Measurements from ENCODE around the gene PHAF1.
A peak's percentile ranks its signal among the peaks of the same experiment; 100 is the strongest.

PHAF1 gene

DNA sequence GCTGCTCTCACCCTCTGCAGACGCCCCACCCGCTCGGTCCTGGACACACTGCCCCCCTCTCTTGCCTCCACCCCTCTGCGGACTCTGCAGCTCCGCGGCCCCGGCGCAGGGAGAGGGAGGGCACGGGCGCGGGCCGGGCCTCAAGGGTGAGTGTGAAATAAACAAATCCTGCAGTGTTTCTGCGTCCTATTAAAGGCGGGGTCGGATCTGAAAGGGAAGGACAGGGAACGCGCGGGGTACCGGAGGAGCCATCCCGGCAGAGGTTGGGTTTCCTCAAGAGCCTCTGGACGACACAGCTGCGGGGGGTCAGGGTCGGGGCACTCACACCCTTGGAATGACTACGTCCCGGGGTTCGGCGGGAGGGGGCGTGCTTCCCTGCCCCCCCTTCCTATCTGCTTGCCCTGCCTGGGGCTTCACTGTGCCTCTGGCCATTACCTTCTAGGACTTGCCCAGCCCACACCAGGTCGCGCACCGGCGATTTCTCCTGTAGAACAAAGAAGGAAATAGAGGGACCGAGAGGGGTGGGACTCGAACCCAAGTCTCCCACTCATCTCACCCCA, 54.3 kb downstream of the PHAF1 start:
- peak overlapping the region; percentile 76 for H3K4me2 ChIP-seq (ENCODE audit: low read length)
- peak overlapping the region; percentile 80 for H2AFZ ChIP-seq
- H3K4me3 ChIP-seq (ENCODE audit: low read depth, low read length): peak overlapping the region; percentile 75
- TF ChIP-seq, protein P1, sequence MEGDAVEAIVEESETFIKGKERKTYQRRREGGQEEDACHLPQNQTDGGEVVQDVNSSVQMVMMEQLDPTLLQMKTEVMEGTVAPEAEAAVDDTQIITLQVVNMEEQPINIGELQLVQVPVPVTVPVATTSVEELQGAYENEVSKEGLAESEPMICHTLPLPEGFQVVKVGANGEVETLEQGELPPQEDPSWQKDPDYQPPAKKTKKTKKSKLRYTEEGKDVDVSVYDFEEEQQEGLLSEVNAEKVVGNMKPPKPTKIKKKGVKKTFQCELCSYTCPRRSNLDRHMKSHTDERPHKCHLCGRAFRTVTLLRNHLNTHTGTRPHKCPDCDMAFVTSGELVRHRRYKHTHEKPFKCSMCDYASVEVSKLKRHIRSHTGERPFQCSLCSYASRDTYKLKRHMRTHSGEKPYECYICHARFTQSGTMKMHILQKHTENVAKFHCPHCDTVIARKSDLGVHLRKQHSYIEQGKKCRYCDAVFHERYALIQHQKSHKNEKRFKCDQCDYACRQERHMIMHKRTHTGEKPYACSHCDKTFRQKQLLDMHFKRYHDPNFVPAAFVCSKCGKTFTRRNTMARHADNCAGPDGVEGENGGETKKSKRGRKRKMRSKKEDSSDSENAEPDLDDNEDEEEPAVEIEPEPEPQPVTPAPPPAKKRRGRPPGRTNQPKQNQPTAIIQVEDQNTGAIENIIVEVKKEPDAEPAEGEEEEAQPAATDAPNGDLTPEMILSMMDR (IDR thresholded peaks at IDR 0.05): no peak
- H3K27me3 ChIP-seq (ENCODE audit: control insufficient read depth, insufficient read depth, low read length): no peaks in the 10 kb centered on the region
- H3K27ac ChIP-seq: peak overlapping the region; percentile 74
- H3K36me3 ChIP-seq (ENCODE audit: control insufficient read depth, insufficient read depth, low read length): no peaks in the 10 kb centered on the region
- H3K9ac ChIP-seq: no peak overlapping the region
- H3K79me2 ChIP-seq: no peaks in the 10 kb centered on the region
- H3K4me1 ChIP-seq: peaks cover 12% of the 10 kb centered on the region
- H3K9me3 ChIP-seq (ENCODE audit: control insufficient read depth, low read length): no peaks in the 10 kb centered on the region

DNA sequence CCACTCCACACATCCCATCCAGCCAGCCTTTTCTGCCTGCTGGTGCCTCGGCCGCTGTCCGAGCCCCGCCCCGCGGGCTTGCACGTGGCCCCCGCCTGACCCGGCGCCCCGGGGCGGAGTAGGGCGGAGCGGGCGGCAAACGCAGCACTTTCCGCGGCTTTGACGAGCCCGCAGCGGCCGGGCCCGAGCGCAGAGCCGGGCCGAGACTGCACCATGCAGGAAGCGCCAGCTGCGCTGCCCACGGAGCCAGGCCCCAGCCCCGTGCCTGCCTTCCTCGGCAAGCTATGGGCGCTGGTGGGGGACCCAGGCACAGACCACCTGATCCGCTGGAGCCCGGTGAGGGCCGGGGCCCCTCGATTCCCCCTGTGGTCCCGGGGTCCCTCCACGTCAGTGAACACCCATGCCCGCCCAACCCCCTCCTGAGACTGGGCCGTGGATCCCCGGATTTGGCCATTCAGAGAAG, 54.9 kb downstream of the PHAF1 start, which contains the start of gene HSF4:
Gene HSF4, plus strand, starts transcription at position 147 of the 463 bp plus-strand sequence. Its CDS starts 67 bp downstream, at position 214.
- TF ChIP-seq, protein P1 (IDR thresholded peaks at IDR 0.05): no peak
- no peak within 1 kb of the TSS for H3K9ac ChIP-seq
- H3K4me3 ChIP-seq (ENCODE audit: low read depth, low read length): peak within 1 kb of the TSS; percentile 75
- H3K27me3 ChIP-seq (ENCODE audit: control insufficient read depth, insufficient read depth, low read length): no peaks in the 10 kb centered on the region
- H3K9me3 ChIP-seq (ENCODE audit: control insufficient read depth, low read length): no peaks in the 10 kb centered on the region
- peak within 1 kb of the TSS; percentile 81 for H3K4me2 ChIP-seq (ENCODE audit: low read length)
- peaks cover 17% of the 10 kb centered on the region for H3K4me1 ChIP-seq
- H2AFZ ChIP-seq: peak within 1 kb of the TSS; percentile 80
- H3K36me3 ChIP-seq (ENCODE audit: control insufficient read depth, insufficient read depth, low read length): no peaks in the 10 kb centered on the region
- no peaks in the 10 kb centered on the region for H3K79me2 ChIP-seq
- H3K27ac ChIP-seq: peak within 1 kb of the TSS; percentile 74

DNA sequence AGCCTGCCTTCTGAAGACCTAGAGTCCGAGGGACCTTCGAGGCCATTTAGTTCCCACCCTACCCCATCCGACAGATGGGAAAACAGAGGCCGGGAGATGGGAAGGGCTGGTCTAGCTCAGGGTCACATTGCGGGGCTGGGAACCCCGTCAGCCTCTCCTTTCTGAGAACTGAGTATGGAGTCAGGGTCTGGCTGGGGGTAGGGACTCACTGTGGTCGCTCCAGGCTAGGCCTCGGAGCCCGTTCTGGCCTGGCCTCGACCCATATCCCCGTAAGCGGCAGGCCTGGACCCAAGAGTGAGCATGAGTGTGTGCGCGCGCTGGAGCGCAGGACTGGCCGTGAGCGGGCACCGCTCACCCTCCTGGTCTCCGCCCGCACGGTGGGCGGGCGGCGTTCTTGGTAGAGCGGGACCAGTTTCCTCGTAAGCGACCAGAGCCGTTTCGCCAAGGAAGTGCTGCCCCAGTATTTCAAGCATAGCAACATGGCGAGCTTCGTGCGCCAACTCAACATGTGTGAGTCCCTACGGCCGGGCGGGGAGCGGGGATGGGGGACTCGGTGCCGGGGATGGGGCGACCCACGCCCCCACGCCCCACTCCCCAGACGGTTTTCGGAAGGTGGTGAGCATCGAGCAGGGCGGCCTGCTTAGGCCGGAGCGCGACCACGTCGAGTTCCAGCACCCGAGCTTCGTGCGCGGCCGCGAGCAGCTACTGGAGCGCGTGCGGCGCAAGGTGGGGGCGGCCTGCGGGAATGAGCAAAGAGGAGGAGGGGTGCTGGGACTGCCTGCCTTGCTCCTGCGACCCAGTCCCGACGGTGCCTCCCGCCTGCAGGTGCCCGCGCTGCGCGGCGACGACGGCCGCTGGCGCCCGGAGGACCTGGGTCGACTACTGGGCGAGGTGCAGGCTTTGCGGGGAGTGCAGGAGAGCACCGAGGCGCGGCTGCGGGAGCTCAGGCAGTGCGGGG, 55.7 kb downstream of the PHAF1 start:
- H3K9ac ChIP-seq: no peak overlapping the region
- H2AFZ ChIP-seq: peak overlapping the region; percentile 73
- peak overlapping the region; percentile 75 for H3K4me3 ChIP-seq (ENCODE audit: low read depth, low read length)
- peak overlapping the region; percentile 52 for H3K27ac ChIP-seq
- H3K9me3 ChIP-seq (ENCODE audit: control insufficient read depth, low read length): no peaks in the 10 kb centered on the region
- no peaks in the 10 kb centered on the region for H3K27me3 ChIP-seq (ENCODE audit: control insufficient read depth, insufficient read depth, low read length)
- peak overlapping the region; percentile 81 for H3K4me2 ChIP-seq (ENCODE audit: low read length)
- H3K79me2 ChIP-seq: no peaks in the 10 kb centered on the region
- peaks cover 20% of the 10 kb centered on the region for H3K4me1 ChIP-seq
- TF ChIP-seq, protein P1 (IDR thresholded peaks at IDR 0.05): no peak
- H3K36me3 ChIP-seq (ENCODE audit: control insufficient read depth, insufficient read depth, low read length): no peaks in the 10 kb centered on the region

DNA sequence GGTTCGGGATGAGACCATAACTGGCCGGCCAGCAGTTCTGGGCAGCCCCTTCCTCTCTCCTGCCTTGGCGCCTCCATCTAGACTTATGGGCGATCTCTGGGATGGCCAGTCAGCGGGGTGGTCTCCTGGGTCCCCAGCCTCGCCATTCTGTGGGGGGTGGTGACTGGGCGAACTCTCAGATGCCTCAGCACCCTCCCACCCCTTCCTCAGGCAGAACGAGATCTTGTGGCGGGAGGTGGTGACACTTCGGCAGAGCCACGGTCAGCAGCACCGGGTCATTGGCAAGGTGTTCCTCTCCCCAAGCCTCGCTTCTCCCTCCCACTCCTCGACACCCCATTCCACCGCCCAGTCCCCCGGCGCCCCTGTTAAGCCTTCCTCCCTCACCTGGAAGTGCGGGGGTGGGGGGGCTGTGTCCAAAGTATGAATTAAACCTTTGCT, 56.4 kb downstream of the PHAF1 start:
- Histone ChIP-seq H3K9ac (no peak overlapping the region), H3K79me2 (no peaks in the 10 kb centered on the region), H3K27me3 (ENCODE audit: control insufficient read depth, insufficient read depth, low read length) (no peaks in the 10 kb centered on the region), H3K4me1 (peaks cover 24% of the 10 kb centered on the region), H3K27ac (no peak overlapping the region), H3K4me3 (ENCODE audit: low read depth, low read length) (no peak overlapping the region), H3K36me3 (ENCODE audit: control insufficient read depth, insufficient read depth, low read length) (no peaks in the 10 kb centered on the region), H3K9me3 (ENCODE audit: control insufficient read depth, low read length) (no peaks in the 10 kb centered on the region), H3K4me2 (ENCODE audit: low read length) (no peak overlapping the region), H2AFZ (no peak overlapping the region)
- TF ChIP-seq, protein P1 (IDR thresholded peaks at IDR 0.05): no peak
